NCI-H1417 treated with DMSO at 0.1 percent for 48 hours (cell line): Measurements from ENCODE around the gene ATOSB.

Experiments used
- DNase-seq: peaks from one replicate; lab custom pipeline; 2025; lab: John Stamatoyannopoulos, UW

The ATOSB gene

DNA sequence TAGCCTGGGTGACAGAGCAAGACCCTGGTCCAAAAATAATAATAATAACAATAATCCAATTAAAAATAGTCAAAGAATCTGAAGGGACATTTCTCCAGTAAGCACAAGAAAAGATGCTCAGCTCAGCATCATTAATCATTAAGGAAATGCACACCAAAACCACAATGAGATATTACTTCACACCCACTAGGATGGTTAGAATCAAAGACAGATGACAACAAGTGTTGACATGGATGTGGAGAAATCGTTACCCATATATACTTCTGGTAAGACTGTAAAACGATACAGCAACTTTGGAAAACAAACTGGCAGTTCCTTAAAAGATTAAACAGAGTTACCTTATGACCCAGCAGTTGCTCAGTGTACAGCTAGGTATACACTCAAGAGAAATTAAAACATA lies 30.6 kb downstream of the ATOSB start:
- no peak for DNase-seq

- peak; percentile 46 for DNase-seq
These were observed 36.0 kb downstream of the ATOSB start, which contains the start of gene FANCG for GRCh38 chr9:35079426-35080341. Gene FANCG (minus strand): TSS chr9:35079942. CDS start chr9:35079524, 418 bp downstream.

- DNase-seq: no peak
These were observed 36.6 kb downstream of the ATOSB start for GRCh38 chr9:35079041-35079425.

DNA sequence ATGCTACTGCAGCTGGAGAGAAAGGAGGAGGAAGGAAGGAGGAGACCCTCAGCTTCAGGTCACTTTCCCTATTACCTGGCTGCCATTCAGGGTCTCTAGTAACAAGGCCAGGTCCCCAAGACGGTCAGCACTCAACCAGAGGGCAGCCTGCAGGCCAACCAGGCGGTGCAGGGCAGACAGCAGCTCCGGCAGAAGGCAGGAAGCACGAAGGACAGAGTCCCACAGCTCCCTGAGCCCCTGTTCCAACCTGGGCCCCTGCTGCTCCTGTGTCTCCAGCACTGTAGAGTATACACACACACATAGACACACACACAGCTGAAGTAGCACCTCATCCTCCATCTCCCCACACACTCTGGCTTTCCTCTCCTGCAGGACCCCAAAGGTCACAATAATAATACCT lies 37.6 kb downstream of the ATOSB start:
- DNase-seq: no peak

- no peak for DNase-seq
These were observed 38.8 kb downstream of the ATOSB start for GRCh38 chr9:35076848-35077247.

DNA sequence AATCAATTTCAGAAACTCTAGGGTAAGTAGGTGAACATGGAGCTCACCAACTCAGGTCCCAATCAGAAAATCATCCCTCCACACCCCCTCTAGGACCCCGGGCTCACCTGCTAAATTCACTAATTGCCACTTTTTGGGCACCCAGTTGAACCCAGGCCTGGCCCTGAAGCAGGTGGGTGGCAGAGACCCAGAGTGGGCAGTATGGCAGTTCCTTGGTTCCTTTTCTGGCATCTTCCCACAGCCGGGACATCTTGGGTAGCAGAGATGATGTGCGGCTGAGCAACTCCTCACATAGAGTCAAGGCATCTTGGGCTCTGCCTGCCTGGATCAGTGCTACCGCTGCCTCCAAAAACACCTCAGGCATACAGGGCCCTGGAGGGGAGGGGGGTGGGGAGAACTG lies 40.3 kb downstream of the ATOSB start:
- DNase-seq: no peak

DNA sequence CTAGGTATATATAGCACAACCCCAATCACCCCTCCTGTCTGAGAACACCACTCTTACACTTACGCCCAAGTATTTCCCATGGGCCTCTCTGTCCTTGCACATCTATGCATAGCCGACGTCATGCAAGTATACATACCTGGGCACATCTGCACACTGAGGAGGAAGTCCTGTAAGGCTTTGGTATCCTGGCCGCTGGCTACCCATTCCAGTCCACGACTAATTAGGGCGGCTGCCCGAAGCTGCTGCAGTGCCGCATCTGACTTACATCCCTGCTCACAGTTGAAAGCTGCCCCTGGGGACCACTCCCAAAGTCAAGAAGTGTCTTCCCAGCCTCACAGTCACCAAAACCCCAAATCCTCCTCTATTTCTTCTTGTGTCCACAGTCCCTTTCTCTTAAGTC lies 40.9 kb downstream of the ATOSB start:
- DNase-seq: no peak

- no peak for DNase-seq
These were observed 41.5 kb downstream of the ATOSB start for GRCh38 chr9:35074141-35074540.

- DNase-seq: no peak
These were observed 42.4 kb downstream of the ATOSB start for GRCh38 chr9:35073279-35073612.

DNA sequence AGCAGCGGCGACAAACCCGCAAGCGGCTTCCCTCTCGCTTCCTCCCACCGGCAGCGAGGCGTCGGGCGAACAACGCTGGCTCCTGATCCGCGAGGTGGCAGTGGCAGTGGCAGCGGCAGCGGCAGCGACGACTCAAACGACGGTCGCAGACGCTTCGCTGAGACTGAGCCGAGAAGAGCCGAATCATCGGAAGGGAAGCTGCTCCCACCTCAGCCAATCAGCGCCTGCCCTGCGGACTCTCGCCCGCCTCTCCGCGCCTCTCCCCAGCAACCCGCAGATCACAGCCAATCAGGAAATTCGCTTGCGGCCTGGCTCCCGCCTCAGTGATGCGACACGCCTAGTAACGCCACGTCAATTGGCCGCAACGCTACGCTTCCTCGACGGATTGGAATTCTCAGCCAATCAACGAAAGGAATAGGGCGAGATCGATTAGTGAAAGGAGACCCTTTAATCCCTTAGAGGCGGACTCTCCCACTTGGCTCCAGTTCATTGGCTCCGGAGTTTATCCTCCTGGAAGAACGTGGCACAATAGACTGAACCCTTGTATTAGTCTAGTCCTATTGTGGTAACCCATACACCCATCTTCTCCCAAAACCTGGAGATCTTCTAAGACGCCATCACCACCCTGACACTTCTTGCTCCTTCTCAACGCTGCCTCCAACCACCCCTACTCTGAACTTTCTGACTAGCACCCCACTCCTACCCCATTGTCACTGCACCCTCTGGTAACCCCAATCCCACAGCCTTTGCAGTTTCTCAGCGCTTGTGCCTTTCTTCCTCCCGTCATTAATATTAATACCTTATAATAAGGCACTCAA lies 43.0 kb downstream of the ATOSB start, which contains the start of gene VCP:
Gene VCP (minus strand): TSS at position 165 of the 818 bp plus-strand sequence. CDS start 272 bp downstream, outside the sequence.
- peak; percentile 81 for DNase-seq

- peak; percentile 16 for DNase-seq
These were observed 43.7 kb downstream of the ATOSB start for GRCh38 chr9:35071814-35072460.

DNA sequence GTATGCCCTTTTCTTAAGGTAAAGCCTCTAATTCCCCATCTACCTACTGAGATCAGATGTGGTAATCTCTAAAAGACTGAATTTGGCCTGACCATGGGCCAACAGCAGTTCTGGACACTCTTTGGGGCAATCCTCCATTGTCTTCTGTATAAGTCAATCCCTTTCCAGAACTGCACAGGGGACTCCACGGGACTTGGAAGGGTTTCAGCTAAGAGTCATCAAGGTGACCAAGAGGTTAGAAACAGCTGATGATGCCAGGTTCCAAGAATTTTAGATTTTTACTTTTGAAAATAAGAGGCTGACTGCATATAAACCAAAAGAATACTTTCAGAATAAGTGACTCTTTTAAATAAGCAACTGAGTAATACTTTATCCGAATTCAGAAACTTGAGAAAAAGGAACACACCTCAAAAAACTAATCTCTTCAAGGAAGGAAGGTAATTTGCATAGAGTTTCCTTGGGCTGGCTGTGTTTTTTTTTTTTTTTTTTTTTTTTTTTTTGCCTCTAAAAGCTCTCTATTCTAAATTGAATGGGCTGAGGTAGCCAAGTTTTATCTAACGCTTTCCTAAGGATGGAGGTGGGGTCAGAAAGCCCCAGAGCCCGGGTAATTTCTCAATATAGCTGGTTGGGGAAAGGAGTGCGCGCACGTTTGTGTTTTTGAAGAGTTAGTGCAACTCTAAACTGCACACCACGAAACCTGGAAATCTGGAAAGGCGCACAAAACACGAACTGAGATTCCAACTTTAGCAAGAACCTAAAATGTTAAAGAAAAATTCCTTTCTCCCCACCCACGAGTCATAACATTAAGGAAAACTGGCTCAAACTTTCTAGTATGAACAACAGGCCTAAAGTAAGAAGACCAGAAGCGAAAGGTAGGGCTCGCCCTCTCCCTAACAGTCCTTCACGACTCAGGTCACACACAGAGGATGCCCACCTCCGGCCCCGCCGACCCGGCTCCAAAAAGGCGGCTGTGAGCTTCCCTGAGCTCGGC lies 44.5 kb downstream of the ATOSB start:
- DNase-seq: no peak

DNA sequence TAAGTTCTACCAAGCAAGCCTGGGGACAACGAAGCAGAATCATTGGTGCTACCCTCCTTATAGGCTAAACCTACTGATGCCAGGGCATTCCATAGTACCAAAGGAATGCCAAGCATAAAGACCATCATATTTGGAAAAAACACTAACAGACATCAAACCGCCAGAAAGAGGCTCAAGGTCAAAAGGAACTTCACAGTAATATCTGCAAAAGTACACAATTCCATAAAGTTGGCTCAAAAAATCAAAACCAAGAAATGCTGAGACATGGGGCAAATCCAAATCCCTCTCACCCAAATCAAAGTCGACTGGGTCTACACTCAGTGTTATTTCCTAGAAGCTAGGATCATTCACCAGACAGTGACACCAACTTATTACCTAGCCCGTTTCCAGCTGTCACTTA lies 46.6 kb downstream of the ATOSB start:
- DNase-seq: no peak

DNA sequence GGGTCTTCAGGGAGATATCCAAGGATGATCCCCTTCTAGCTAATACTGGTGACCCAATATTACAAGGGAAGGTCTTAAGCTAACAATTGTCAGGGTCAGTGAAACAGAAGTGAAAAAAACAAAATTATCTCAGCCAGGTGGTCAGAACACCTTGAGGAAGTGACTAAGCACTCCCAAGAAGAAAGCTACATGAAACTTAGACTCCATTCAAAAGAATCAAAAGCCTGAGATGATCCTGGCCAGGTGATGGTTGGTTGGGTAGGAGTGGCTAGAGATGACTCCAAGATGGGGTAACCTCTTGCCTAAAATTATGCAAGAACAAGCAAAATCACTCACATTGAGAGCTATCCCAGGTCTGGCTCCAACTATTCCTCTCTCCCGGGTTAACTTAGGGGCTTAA lies 48.6 kb downstream of the ATOSB start:
- no peak for DNase-seq

DNA sequence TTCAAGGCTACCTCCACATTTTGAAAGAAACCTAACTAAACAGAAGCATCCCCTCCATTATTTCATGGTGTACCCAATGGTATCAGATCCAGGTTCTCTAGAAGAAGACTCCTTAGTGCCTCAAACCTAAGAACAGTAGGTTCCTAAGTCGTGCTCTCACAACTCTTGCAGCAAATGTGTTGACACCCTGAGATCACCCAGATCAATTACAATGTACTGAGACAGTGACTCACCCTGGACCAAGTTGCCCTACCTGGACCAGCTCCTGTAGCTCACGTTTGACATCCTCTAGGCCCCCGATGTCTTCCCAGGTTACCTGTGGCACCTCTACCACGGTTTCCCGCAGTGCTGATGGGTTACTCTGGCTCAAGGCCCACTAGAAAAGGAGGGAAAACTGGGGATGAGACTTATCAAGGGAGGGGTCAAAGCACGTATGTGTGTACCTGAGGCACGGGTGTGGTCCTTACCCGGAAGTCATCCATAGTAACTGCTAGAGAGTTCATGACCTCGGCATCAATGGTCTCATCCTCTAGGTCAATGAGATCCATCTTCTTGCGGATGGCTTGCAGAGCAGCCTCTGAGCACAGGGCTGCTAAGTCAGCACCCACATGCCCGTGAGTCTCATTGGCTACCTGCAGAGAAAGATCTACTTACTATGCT lies 55.0 kb downstream of the ATOSB start:
- no peak for DNase-seq

- no peak for DNase-seq
These were observed 56.2 kb downstream of the ATOSB start for GRCh38 chr9:35059438-35059837.

- DNase-seq: no peak
These were observed 58.4 kb downstream of the ATOSB start for GRCh38 chr9:35057271-35057620.

GRCh38 chr9:35056571-35057270 lies 58.9 kb downstream of the ATOSB start:
- DNase-seq: no peak

DNA sequence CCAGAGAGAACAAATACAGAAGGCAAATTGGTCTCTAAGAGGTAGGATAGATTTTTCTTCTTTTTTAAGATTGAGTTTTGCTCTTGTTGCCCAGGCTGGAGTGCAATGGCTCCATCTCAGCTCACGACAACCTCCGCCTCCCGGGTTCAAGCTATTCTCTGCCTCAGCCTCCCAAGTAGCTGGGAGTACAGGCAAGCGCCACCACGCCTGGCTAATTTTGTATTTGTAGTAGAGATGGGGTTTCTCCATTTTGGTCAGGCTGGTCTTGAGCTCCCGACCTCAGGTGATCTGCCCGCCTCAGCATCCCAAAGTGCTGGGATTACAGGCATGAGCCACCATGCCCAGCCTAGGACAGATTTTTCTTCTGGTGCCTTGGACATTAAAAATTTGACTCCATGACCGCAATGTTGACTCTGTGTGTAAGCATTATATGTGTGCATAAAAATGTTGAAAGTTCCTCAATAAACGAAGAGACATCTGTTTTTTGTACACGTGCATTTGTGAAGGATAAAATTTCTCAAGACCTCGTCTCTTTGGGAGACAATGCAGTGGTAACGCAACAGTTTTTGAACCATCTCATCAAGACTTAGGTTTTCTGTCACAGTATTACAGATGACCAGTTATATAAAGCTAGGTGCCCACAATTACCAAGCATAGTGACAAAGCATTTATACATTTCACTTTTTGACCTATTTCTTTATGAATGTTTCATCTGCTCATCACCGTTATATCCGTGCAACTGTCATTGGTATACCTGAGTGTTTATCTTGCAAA lies 60.6 kb downstream of the ATOSB start:
- DNase-seq: no peak
